Endothelial cell of coronary artery (primary cell): Measurements from ENCODE around the gene TAS2R14. TPM values are rescaled to one million over a fixed set of nuclear protein-coding genes. Genes with fewer than 3 reads are reported as not detected.

ENCODE experiments used
- total RNA-seq: library from RNA; depleted of rRNA; stranded (reverse); fragments of >200 nt; gene quantifications from 2 replicates; pipeline ENCODE4 v1.2.3, GENCODE V29; 2014

Gene TAS2R14, protein sequence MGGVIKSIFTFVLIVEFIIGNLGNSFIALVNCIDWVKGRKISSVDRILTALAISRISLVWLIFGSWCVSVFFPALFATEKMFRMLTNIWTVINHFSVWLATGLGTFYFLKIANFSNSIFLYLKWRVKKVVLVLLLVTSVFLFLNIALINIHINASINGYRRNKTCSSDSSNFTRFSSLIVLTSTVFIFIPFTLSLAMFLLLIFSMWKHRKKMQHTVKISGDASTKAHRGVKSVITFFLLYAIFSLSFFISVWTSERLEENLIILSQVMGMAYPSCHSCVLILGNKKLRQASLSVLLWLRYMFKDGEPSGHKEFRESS
- 1.6 and 2.7 TPM in 2 replicates for total RNA-seq

DNA sequence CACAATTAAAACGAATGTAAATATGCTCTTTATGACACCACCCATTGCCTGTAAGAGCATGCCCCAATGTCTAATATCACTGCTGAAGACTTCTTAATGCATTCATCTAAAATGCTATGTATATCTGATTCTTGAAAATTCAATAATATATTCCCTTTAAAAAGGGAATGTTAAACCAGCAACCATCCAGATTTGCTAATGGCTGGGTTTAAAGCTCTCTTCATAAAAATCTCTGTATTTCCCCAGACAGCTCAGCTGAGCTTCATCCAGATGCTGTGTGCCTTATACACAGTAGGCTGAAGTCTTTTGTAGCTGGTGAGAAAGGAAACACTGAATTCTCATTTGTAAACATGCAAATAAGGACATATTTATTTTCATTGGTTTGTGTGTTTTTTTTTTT, at the start of gene TAS2R14:
TAS2R14 (minus strand) TSS at position 101 of the 400 bp plus-strand sequence; CDS start at position 45, 56 bp downstream.

DNA sequence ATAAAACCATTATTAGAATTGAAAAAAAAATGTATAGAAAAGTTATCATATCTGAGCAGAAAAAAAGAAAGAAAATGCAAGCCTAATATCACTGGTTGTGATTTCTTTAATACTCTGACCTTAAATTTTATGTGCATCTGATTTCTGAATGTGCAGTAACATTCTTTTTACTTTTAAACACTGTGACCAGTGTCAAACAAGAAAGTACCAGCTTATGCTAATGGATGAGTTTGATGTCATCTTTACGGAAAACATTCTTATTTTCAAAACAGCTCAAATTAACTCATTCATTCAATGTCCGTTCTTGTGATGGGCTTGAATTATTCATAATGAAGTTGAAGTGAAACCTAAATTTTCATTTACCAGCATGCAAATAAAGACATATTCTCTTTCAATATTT, 47.7 kb upstream of the TAS2R14 start, which contains the start of gene TAS2R50:
TAS2R50 (minus strand) TSS at position 101 of the 400 bp plus-strand sequence; CDS start at position 49, 52 bp downstream.

DNA sequence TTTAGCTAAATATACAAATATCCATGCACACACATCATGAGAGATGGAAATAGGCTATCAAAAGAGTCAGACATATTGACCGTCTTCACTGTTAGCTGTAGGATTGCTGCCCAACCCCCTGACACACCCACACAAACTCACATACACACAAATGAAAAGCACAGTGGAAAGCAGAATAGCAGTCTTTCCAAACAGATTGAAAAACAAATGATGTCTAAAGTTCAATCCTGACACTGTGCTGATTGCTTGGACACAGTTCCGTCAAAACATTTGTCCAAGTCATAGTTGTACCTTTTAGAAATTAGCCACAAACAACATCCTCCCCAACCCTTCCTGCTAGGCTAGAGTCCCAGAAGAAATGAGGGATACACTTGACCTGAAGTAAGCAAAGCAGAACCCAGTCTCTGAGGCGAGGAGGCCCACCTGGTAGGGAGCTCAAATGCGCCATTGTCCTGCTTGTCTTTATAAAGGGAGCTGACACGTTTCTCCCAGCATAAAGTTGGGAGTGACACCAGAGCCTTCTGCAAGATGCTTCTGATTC, 10.2 kb downstream of the TAS2R14 start, which contains the start of gene PRH2:
PRH2 (plus strand) TSS at position 491 of the 541 bp plus-strand sequence; CDS start at position 529, 38 bp downstream.

DNA sequence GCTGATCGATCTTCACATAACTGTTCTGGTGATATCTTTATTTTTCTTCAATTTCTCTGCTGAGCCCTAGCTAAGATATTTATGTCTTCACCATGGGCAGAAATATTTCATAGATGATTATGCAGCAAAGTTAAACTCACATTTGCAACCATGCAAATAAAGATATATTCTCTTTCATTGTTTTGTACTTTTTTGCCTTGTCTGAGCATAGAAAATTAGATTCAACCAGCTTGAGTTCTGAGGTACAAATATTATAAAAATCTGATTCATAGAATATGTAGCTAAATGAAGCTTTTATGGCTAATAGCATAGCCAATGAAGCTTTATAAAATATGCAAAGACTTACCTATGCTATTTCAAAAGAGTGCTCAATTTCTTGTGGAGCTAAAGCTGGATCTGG, 29.6 kb downstream of the TAS2R14 start, which contains the start of gene TAS2R13:
TAS2R13 (minus strand) TSS at position 101 of the 400 bp plus-strand sequence. CDS start 264 bp downstream, outside the sequence.

Other genes with a start within 250 kb of the TAS2R14 start
- 174 and 228 TPM in 2 replicates for gene YBX3, start 215.9 kb downstream of the TAS2R14 start, total RNA-seq
- 0.09 TPM in 1 of 2 replicates, not detected in the other for gene TAS2R7, start 136.6 kb downstream of the TAS2R14 start, total RNA-seq
- gene TAS2R8, start 132.0 kb downstream of the TAS2R14 start, total RNA-seq, result 0.09 TPM in 1 of 2 replicates, not detected in the other
- gene TAS2R9, start 129.1 kb downstream of the TAS2R14 start, total RNA-seq, result 0.09 TPM in 1 of 2 replicates, not detected in the other
- gene TAS2R10, start 112.9 kb downstream of the TAS2R14 start, total RNA-seq, result 0.66 and 0.72 TPM in 2 replicates
- 0.18 and 0.66 TPM in 2 replicates for gene PRR4, start 89.8 kb downstream of the TAS2R14 start, total RNA-seq
- 13.2 and 26.6 TPM in 2 replicates for gene PRH1, start 55.0 kb downstream of the TAS2R14 start, total RNA-seq
- gene TAS2R13, start 29.7 kb downstream of the TAS2R14 start, total RNA-seq, result 0.99 and 1.8 TPM in 2 replicates
- gene PRH2, start 10.0 kb downstream of the TAS2R14 start, total RNA-seq, result not detected in 2 replicates
- 1.8 and 4.0 TPM in 2 replicates for gene TAS2R50, start 47.6 kb upstream of the TAS2R14 start, total RNA-seq
- 1.9 and 4.1 TPM in 2 replicates for gene TAS2R20, start 59.0 kb upstream of the TAS2R14 start, total RNA-seq
- 3.4 and 8.8 TPM in 2 replicates for gene TAS2R19, start 83.4 kb upstream of the TAS2R14 start, total RNA-seq
- 2.4 and 5.1 TPM in 2 replicates for gene TAS2R31, start 92.1 kb upstream of the TAS2R14 start, total RNA-seq
- 1.3 and 3.1 TPM in 2 replicates for gene TAS2R46, start 123.0 kb upstream of the TAS2R14 start, total RNA-seq
- gene TAS2R43, start 153.1 kb upstream of the TAS2R14 start, total RNA-seq, result 1.5 and 1.8 TPM in 2 replicates
- 3.0 and 7.4 TPM in 2 replicates for gene TAS2R30, start 195.4 kb upstream of the TAS2R14 start, total RNA-seq
- gene SMIM10L1, start 231.9 kb upstream of the TAS2R14 start, total RNA-seq, result 4.8 and 5.1 TPM in 2 replicates
- gene TAS2R42, start 247.7 kb upstream of the TAS2R14 start, total RNA-seq, result not detected in 2 replicates